ENCODE data around the gene PRX. TPM values are rescaled to one million over a fixed set of nuclear protein-coding genes. Genes with fewer than 3 reads are reported as not detected.

The PRX gene
- total and polyA plus RNA-seq, 8 donors = 1.4 to 3.7 (median 2.6) TPM

DNA sequence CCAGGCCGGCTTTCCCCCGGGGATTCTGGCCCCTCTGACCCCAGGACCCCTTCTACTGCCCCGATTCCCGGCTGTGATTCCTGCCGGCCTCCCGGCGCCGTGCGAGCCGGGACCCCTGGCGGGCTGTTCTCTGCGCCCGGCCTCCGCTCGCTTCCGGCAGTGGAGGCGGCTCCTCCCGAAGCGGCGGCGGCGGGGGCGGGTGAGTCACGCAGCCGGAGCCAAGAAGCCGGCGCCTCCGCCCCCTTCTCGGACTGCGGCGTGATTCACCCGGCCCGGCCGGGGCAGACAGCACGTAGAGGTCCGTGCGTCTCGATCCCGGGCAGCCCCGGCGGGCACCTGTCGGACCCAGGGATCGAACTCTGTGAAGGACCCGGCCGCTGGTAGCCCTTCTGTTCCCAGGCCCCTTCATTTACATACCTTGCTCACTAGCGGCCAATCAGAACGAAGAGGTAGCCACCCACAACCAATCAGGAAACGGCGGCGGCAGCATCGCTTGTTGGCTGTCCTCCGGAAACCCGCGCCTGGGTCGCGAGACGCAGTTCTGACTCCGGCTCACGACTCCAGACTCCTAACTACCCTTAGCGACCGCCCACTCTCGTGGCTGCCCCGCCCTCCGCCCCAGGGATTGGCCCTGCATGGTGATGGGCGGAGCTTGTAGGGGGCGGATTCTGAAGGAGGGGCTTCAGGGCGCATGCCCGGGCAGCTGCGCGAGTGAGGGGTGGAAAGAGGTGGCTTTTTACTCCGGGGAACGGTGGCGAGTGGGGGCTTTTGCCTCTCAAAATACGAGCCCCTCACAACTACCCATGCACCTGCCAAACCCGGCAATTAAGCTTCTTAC, 12.5 kb upstream of the PRX start, which contains the start of gene SERTAD1:
Gene SERTAD1 (minus strand): TSS at position 543 of the 838 bp plus-strand sequence. CDS start 2,446 bp downstream, outside the sequence.
- ATAC-seq (peak; percentile 80 to 91 (median 86)), FAIRE-seq (peak; percentile 90), DNase-seq (peak; percentile 99 to 100 (median 100))
- Histone ChIP-seq H3K36me3 (no peaks in the 10 kb centered on the region), H3K4me1 (peaks cover 0 to 18% (median 5%) of the 10 kb centered on the region in 3 donors), H3K27ac (peak within 1 kb of the TSS; percentile 98 to 99 (median 99)), H3K9me3 (no peaks in the 10 kb centered on the region), H3K4me3 (peak within 1 kb of the TSS; percentile 64 to 82 (median 80)), H3K27me3 (no peaks in the 10 kb centered on the region)
- 0 to 1% methylated on average over 71 to 75 of the region's 75 CpGs for WGBS, 2 donors
- TF ChIP-seq, protein P1, sequence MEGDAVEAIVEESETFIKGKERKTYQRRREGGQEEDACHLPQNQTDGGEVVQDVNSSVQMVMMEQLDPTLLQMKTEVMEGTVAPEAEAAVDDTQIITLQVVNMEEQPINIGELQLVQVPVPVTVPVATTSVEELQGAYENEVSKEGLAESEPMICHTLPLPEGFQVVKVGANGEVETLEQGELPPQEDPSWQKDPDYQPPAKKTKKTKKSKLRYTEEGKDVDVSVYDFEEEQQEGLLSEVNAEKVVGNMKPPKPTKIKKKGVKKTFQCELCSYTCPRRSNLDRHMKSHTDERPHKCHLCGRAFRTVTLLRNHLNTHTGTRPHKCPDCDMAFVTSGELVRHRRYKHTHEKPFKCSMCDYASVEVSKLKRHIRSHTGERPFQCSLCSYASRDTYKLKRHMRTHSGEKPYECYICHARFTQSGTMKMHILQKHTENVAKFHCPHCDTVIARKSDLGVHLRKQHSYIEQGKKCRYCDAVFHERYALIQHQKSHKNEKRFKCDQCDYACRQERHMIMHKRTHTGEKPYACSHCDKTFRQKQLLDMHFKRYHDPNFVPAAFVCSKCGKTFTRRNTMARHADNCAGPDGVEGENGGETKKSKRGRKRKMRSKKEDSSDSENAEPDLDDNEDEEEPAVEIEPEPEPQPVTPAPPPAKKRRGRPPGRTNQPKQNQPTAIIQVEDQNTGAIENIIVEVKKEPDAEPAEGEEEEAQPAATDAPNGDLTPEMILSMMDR (IDR thresholded peaks at IDR 0.05) = peak in 3 of 4 donors; percentile 61 to 71 (median 70)
- intact Hi-C loops (cut with DNase I) = no loop called here

DNA sequence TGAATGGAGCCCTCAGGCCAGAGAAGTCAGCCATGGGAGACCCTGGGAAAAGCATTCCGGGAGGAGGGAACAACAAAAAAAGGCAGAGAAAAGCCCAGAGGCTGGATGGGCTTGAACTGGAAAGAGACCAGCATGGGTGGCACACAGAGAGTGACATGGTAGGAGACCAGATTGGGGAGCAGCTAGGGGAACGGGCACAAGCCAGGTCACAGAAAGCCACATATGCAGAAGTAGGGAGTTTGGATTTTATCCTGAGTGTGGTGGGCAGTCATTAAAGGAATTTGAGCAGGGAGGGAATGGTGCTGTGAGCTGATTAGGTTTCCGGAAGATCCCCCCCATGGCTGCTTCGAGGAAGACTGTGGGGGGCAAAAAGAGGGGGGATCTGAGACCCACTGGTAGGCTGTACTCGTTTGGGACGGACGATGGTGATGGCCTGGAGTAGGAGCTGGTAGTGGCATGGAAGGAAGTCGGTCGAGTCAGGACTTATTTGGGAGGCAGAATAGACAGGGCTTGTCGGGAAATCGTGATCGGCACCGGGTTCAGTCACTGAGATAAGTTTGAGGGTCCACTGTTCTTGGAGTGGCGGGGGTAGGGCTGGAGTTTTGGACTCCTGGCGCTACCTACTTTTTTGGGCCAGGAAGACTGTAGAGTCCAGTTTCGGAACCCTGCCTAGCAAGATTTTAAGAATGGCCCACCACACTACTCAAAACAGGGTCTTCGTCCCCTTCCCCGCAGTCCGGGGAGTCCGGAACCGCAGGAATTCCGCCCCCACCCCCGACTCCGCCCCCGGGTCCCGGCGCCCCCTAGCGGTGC, 11.7 kb upstream of the PRX start:
- intact Hi-C loops (cut with DNase I) = no loop called here
- ATAC-seq (peak in 2 of 4 donors; percentile 19 to 33), DNase-seq (peak in 1 of 6 donors; percentile 49), FAIRE-seq (no peak)
- H3K27ac ChIP-seq = peak overlapping the region; percentile 98 to 99 (median 99)
- H3K4me1 ChIP-seq = peaks cover 0 to 18% (median 5%) of the 10 kb centered on the region in 3 donors
- H3K4me3 ChIP-seq = peak overlapping the region; percentile 64 to 82 (median 80)
- TF ChIP-seq, protein P1 (IDR thresholded peaks at IDR 0.05) = peak in 1 of 4 donors; percentile 72
- WGBS, 2 donors = 2% methylated on average over 28 of the region's 28 CpGs
- H3K27me3 ChIP-seq = no peaks in the 10 kb centered on the region
- no peaks in the 10 kb centered on the region for H3K36me3 ChIP-seq
- H3K9me3 ChIP-seq = no peaks in the 10 kb centered on the region

DNA sequence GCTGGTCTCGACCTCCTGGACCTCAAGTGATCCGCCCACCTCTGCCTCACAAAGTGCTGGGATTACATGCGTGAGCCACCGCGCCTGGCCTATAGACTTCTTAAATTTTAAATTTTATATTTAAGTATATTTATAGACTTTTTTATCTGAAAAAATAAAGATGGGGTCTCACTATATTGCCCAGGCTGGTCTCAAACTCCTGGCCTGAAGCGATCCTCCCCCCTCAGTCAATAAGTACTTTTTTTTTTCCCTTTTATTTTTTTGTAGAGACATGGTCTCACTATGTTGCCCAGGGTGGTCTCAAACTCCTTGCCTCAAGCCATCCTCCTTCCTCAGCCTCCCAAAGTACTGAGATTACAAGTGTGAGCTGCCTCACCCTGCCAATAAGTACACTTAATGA, 10.8 kb upstream of the PRX start:
- Histone ChIP-seq H3K27me3 (no peaks in the 10 kb centered on the region), H3K36me3 (no peaks in the 10 kb centered on the region)
- intact Hi-C loops (cut with DNase I) = no loop called here

DNA sequence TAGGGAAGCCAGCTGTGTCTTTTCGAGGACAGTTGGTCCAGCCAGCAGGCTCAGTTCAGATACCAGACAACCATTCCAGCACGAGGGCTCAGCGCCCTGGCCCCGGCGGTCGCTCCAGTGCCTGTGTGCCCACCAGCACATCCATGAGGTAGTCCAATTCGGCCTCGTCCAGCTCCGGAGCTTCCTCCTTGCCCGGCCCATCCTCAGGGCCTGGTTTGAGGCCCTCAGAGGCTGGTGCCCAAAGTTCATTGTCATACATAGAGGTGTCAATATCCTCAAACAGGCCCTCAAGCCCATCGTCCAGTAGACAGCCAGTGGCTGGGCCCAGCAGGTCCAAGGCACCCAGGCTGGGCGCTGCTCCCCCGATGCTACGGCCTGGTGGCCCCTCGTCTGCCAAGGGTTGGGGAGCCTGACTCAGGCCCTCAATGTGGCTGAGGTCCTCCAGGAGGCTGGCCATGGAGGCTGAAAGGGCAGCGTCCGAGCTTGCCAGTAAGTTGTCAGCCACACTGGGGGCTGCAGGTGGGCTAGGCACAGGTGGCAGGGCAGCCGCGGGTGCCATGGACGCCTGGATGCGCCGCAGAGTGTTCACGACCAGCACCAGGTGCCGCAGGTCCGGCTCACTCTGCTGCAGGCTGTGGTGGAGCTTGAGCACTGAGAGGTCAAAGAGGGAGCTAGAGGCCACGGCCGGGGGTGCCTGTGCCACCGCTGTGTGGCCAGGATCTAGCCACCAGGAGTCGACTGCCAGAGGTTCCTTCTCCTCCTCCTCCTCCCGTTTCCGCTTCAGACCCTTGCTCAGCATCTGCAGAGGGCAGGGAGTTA, 9.8 kb upstream of the PRX start:
- Histone ChIP-seq H3K27me3 (no peaks in the 10 kb centered on the region), H3K27ac (no peak overlapping the region), H3K4me3 (no peak overlapping the region), H3K9me3 (no peaks in the 10 kb centered on the region), H3K4me1 (peaks cover 0 to 18% (median 5%) of the 10 kb centered on the region in 3 donors), H3K36me3 (no peaks in the 10 kb centered on the region)
- TF ChIP-seq, protein P1 (IDR thresholded peaks at IDR 0.05) = no peak
- FAIRE-seq (no peak), DNase-seq (no peak), ATAC-seq (no peak)
- WGBS, 2 donors = 87 to 93% methylated on average over 31 of the region's 31 CpGs
- intact Hi-C loops (cut with DNase I) = no loop called here

More for the DNA sequence above, 10.8 kb upstream of the PRX start:
- FAIRE-seq (no peak), ATAC-seq (no peak), DNase-seq (no peak)
- Histone ChIP-seq H3K27ac (peak overlapping the region in 1 of 4 donors; percentile 98), H3K4me1 (peaks cover 0 to 18% (median 5%) of the 10 kb centered on the region in 3 donors), H3K9me3 (no peaks in the 10 kb centered on the region), H3K4me3 (peak overlapping the region in 2 of 4 donors; percentile 80 to 81)
- WGBS, 2 donors = 94 to 97% methylated on average over 6 of the region's 6 CpGs
- TF ChIP-seq, protein P1 (IDR thresholded peaks at IDR 0.05) = no peak
